H9 (cell line): ENCODE measurements around the gene DPH7. TPM values are rescaled to one million over a fixed set of nuclear protein-coding genes. Genes with fewer than 3 reads are reported as not detected.
"Not testable (repeated sequence)": the region's sequence is repeated elsewhere in the genome, so short reads cannot be mapped to it uniquely, and the experiment has no call there.

Source experiments
- DNase-seq: peaks from one replicate; pipeline ENCODE4 v3.0.0-alpha.2; 2017
- H2AFZ ChIP-seq: one replicate; pipeline ENCODE4 v1.6.1; 2013; ENCODE audit warnings: mild to moderate bottlenecking, low read length, control low read depth, moderate library complexity
- H2AK5ac ChIP-seq: 2 replicates; pipeline ENCODE4 v1.6.1; 2013; ENCODE audit warnings: low read length, control low read depth, mixed read lengths; ENCODE audit not compliant: insufficient read length
- H2BK120ac ChIP-seq: one replicate; pipeline ENCODE4 v1.6.1; 2013; ENCODE audit warnings: low read depth, mild to moderate bottlenecking, low read length, control low read depth, inconsistent platforms; ENCODE audit not compliant: poor library complexity, severe bottlenecking
- H2BK12ac ChIP-seq: 2 replicates; pipeline ENCODE4 v1.6.1; 2013; ENCODE audit warnings: low read length, control low read depth, mixed read lengths, low read depth; ENCODE audit not compliant: insufficient read length
- H2BK15ac ChIP-seq: 2 replicates; pipeline ENCODE4 v1.6.1; 2013; ENCODE audit warnings: low read depth, low read length, control low read depth
- H2BK20ac ChIP-seq: one replicate; pipeline ENCODE4 v1.6.1; 2013; ENCODE audit warnings: low read depth, mild to moderate bottlenecking, low read length, control low read depth, inconsistent platforms; ENCODE audit not compliant: poor library complexity, severe bottlenecking
- H2BK5ac ChIP-seq: 2 replicates; pipeline ENCODE4 v1.6.1; 2013; ENCODE audit warnings: low read length, control low read depth, mixed read lengths; ENCODE audit not compliant: insufficient read length
- H3K14ac ChIP-seq: 2 replicates; pipeline ENCODE4 v1.6.1; 2013; ENCODE audit warnings: low read length, control low read depth; ENCODE audit not compliant: insufficient read depth
- H3K18ac ChIP-seq: 2 replicates; pipeline ENCODE4 v1.6.1; 2013; ENCODE audit warnings: low read depth, mild to moderate bottlenecking, mixed read lengths, low read length, control low read depth; ENCODE audit not compliant: insufficient read length
- H3K23ac ChIP-seq: 2 replicates; pipeline ENCODE4 v1.6.1; 2013; ENCODE audit warnings: low read length, control low read depth, mixed read lengths, low read depth; ENCODE audit not compliant: insufficient read length
- H3K23me2 ChIP-seq: 2 replicates; pipeline ENCODE4 v1.6.1; 2013; ENCODE audit warnings: low read depth, mild to moderate bottlenecking, mixed read lengths, low read length, control low read depth; ENCODE audit not compliant: insufficient read length, poor library complexity, severe bottlenecking
- H3K27ac ChIP-seq: 2 replicates; pipeline ENCODE4 v1.5.1; 2013; ENCODE audit warnings: low read length, control low read depth, mixed read lengths, low read depth; ENCODE audit not compliant: insufficient read length
- H3K27me3 ChIP-seq: 2 replicates; pipeline ENCODE4 v1.6.1; 2013; ENCODE audit warnings: low read length, control low read depth, inconsistent platforms; ENCODE audit not compliant: insufficient read depth
- H3K4ac ChIP-seq: 2 replicates; pipeline ENCODE4 v1.6.1; 2013; ENCODE audit warnings: low read depth, mild to moderate bottlenecking, control low read depth, inconsistent platforms, low read length, moderate library complexity
- H3K4me1 ChIP-seq: 2 replicates; pipeline ENCODE4 v1.6.1; 2013; ENCODE audit warnings: low read length, control low read depth, inconsistent platforms; ENCODE audit not compliant: insufficient read depth
- H3K4me2 ChIP-seq: 2 replicates; pipeline ENCODE4 v1.6.1; 2013; ENCODE audit warnings: low read length, control low read depth, mixed read lengths; ENCODE audit not compliant: insufficient read length, insufficient read depth
- H3K56ac ChIP-seq: 2 replicates; pipeline ENCODE4 v1.6.1; 2013; ENCODE audit warnings: low read depth, mild to moderate bottlenecking, mixed read lengths, low read length, control low read depth; ENCODE audit not compliant: insufficient read length
- H3K79me1 ChIP-seq: 2 replicates; pipeline ENCODE4 v1.6.1; 2013; ENCODE audit warnings: low read depth, mild to moderate bottlenecking, moderate library complexity, low read length, control low read depth, inconsistent platforms; ENCODE audit not compliant: insufficient read depth, poor library complexity, severe bottlenecking
- H3K79me2 ChIP-seq: 2 replicates; pipeline ENCODE4 v1.6.1; 2013; ENCODE audit warnings: low read length, control low read depth, inconsistent platforms; ENCODE audit not compliant: insufficient read depth
- H3K9ac ChIP-seq: 2 replicates; pipeline ENCODE4 v1.6.1; 2013; ENCODE audit warnings: low read length, control low read depth, mixed read lengths; ENCODE audit not compliant: insufficient read length; ENCODE audit errors: extremely low read depth
- H3K9me3 ChIP-seq: one replicate; pipeline ENCODE4 v1.6.1; 2013; ENCODE audit warnings: low read depth, low read length, inconsistent platforms; ENCODE audit not compliant: control insufficient read depth
- H3T11ph ChIP-seq: one replicate; pipeline ENCODE4 v1.6.1; 2013; ENCODE audit warnings: mild to moderate bottlenecking, low read length, control low read depth, inconsistent platforms
- H4K20me1 ChIP-seq: one replicate; pipeline ENCODE4 v1.6.1; 2013; ENCODE audit not compliant: control insufficient read depth, insufficient read length, insufficient read depth
- H4K5ac ChIP-seq: 2 replicates; pipeline ENCODE4 v1.6.1; 2013; ENCODE audit warnings: low read depth, mild to moderate bottlenecking, mixed read lengths, low read length, control low read depth; ENCODE audit not compliant: insufficient read length
- H4K8ac ChIP-seq: replicated peaks from 2 replicates; pipeline ENCODE4 v1.6.1; 2013; ENCODE audit warnings: low read length, control low read depth, mixed read lengths, low read depth; ENCODE audit not compliant: insufficient read length
- H4K91ac ChIP-seq: 2 replicates; pipeline ENCODE4 v1.6.1; 2013; ENCODE audit warnings: low read depth, mild to moderate bottlenecking, moderate library complexity, mixed read lengths, low read length, control low read depth; ENCODE audit not compliant: insufficient read length
- H3K27ac Mint-ChIP-seq, 3 experiments: 2 replicates in 2 of 3; 3 replicates in 1 of 3; pipeline ENCODE4 v1.8.0; 2020 to 2021; ENCODE audit warnings: mixed read lengths in 3 of 3, mild to moderate bottlenecking in 1 of 3, moderate library complexity in 1 of 3
- H3K27me3 Mint-ChIP-seq: 2 replicates; pipeline ENCODE4 v1.8.0; 2021; ENCODE audit warnings: low read depth, mild to moderate bottlenecking, moderate library complexity, mixed read lengths
- H3K36me3 Mint-ChIP-seq, 3 experiments: 2 replicates in 2 of 3; 3 replicates in 1 of 3; pipeline ENCODE4 v1.8.0; 2020 to 2021; ENCODE audit warnings: low read depth in 3 of 3, mixed read lengths in 3 of 3; ENCODE audit not compliant: insufficient read depth in 1 of 3
- H3K4me1 Mint-ChIP-seq, 2 experiments: 2 replicates each; pipeline ENCODE4 v1.8.0; 2020; ENCODE audit warnings: mixed read lengths in 2 of 2
- H3K4me3 Mint-ChIP-seq, 2 experiments: 2 replicates in 1 of 2; 3 replicates in 1 of 2; pipeline ENCODE4 v1.8.0; 2020 to 2021; ENCODE audit warnings: mild to moderate bottlenecking in 2 of 2, mixed read lengths in 2 of 2, moderate library complexity in 1 of 2
- H3K9me3 Mint-ChIP-seq, 2 experiments: 2 replicates in 1 of 2; 3 replicates in 1 of 2; pipeline ENCODE4 v1.8.0; 2020; ENCODE audit warnings: mild to moderate bottlenecking in 2 of 2, mixed read lengths in 2 of 2, moderate library complexity in 1 of 2
- WGBS: extraction: QIAGEN DNeasy Blood & Tissue Kit; methylation state at CpG from one replicate; pipeline ENCODE4 v1.1.7; 2013; ENCODE audit warnings: missing lambda C conversion rate, low lambda C conversion rate, mixed read lengths; ENCODE audit not compliant: insufficient read length; ENCODE audit errors: extremely low coverage; 5-methylcytosine and 5-hydroxymethylcytosine counted together
- total RNA-seq: library from RNA; stranded (reverse); gene quantifications from 2 replicates; pipeline ENCODE4 v1.2.1, GENCODE V29; 2021
- TF ChIP-seq, protein P1 (sequence below): fragments of 200-600 bp; sonication (generic); conservative IDR thresholded peaks from 3 replicates; pipeline ENCODE4 v1.8.0; 2021; ENCODE audit warnings: antibody characterized with exemption, mild to moderate bottlenecking

DPH7 gene
- total RNA-seq, 1 experiment from 2014 or later = 51.3 TPM

DNA sequence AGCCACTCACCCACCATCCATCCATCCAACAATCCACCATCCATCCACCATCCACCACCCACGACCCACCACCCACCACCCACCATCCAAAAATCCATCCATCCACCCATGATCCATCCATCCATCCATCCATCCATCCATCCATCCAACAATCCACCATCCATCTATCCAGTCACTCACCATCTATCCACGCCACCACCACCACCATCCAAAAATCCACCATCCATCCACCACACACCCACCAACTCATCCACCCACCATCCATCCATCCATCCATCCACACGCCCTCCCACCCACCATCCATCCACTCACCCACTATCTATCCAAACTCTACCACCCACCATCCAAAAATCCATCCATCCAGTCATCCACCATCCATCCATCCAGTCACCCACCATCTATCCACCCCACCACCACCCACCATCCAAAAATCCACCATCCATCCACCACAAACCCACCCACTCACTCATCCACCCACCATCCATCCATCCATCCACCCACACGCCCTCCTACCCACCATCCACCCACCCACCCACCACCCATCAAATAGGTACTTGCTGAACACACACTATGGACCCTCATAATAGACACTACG, 9.0 kb downstream of the DPH7 start:
- Histone ChIP-seq H3T11ph (no peak overlapping the region), H3K4me1 (no peaks in the 10 kb centered on the region), H3K79me1 (peaks cover 6% of the 10 kb centered on the region), H4K20me1 (no peaks in the 10 kb centered on the region), H3K9ac (no peak overlapping the region), H3K23me2 (no peaks in the 10 kb centered on the region), H4K91ac (no peak overlapping the region), H2BK15ac (no peak overlapping the region), H3K4ac (no peak overlapping the region), H3K27me3 (no peaks in the 10 kb centered on the region), H4K8ac (no peak overlapping the region), H3K14ac (no peak overlapping the region), H3K56ac (no peak overlapping the region), H3K18ac (no peak overlapping the region), H2AK5ac (no peak overlapping the region), H3K9me3 (no peaks in the 10 kb centered on the region), H2BK120ac (no peak overlapping the region), H3K23ac (no peak overlapping the region), H4K5ac (no peak overlapping the region), H2BK5ac (no peak overlapping the region), H2BK12ac (no peak overlapping the region), H3K79me2 (no peaks in the 10 kb centered on the region; the same call in 1 of the 2 replicates), H2AFZ (no peak overlapping the region), H3K27ac (no peak overlapping the region), H2BK20ac (no peak overlapping the region), H3K4me2 (no peak overlapping the region)
- Mint-ChIP-seq H3K9me3 (no peaks in the 10 kb centered on the region), H3K36me3 (peaks cover 33 to 43% (median 40%) of the 10 kb centered on the region in 3 experiments), H3K27me3 (no peaks in the 10 kb centered on the region), H3K27ac (peak overlapping the region in 1 of 3 experiments; percentile 19; a peak in 1 of 7 replicates), H3K4me3 (no peak overlapping the region; a peak in 1 of 5 replicates), H3K4me1 (no peaks in the 10 kb centered on the region)
- WGBS = 100% methylated on average over 1 of the region's 5 CpGs
- DNase-seq = no peak
- TF ChIP-seq, protein P1, sequence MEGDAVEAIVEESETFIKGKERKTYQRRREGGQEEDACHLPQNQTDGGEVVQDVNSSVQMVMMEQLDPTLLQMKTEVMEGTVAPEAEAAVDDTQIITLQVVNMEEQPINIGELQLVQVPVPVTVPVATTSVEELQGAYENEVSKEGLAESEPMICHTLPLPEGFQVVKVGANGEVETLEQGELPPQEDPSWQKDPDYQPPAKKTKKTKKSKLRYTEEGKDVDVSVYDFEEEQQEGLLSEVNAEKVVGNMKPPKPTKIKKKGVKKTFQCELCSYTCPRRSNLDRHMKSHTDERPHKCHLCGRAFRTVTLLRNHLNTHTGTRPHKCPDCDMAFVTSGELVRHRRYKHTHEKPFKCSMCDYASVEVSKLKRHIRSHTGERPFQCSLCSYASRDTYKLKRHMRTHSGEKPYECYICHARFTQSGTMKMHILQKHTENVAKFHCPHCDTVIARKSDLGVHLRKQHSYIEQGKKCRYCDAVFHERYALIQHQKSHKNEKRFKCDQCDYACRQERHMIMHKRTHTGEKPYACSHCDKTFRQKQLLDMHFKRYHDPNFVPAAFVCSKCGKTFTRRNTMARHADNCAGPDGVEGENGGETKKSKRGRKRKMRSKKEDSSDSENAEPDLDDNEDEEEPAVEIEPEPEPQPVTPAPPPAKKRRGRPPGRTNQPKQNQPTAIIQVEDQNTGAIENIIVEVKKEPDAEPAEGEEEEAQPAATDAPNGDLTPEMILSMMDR = no peak

DNA sequence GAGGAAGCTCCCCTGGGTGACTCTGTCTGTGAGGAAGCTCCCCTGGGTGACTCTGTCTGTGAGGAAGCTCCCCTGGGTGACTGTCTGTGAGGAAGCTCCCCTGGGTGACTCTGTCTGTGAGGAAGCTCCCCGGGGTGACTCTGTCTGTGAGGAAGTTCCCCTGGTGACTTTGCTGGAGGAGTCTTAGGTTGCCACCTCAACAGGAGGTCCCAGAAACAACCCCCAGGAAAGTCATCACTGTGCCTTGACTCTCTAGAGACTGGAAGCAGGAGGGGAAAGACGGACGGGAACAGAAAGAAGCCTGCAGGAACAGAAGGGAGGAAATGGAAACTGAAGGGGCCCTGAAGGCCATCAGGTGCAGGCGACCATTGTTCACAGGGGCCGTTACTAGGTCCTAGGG, 10.3 kb downstream of the DPH7 start:
- H4K20me1 ChIP-seq, H4K91ac ChIP-seq, H3K56ac ChIP-seq, H3T11ph ChIP-seq, H3K9me3 Mint-ChIP-seq, H4K5ac ChIP-seq, H3K27ac Mint-ChIP-seq, H2AFZ ChIP-seq, H3K4me3 Mint-ChIP-seq, H3K4me1 Mint-ChIP-seq, H3K79me1 ChIP-seq, H3K18ac ChIP-seq, DNase-seq, H3K27me3 ChIP-seq, H3K9me3 ChIP-seq, H3K4ac ChIP-seq, H2BK12ac ChIP-seq, H2BK15ac ChIP-seq, H3K4me1 ChIP-seq, H3K4me2 ChIP-seq, H2BK20ac ChIP-seq, H3K23me2 ChIP-seq, H4K8ac ChIP-seq, H3K14ac ChIP-seq, H2AK5ac ChIP-seq, H3K27ac ChIP-seq, H3K27me3 Mint-ChIP-seq, H3K79me2 ChIP-seq, H3K23ac ChIP-seq, H2BK120ac ChIP-seq, H3K9ac ChIP-seq, H2BK5ac ChIP-seq: not testable (repeated sequence)
- WGBS = no CpG with 5 or more reads among the region's 5 CpGs
- H3K36me3 Mint-ChIP-seq = peaks cover 35 to 46% (median 43%) of the 10 kb centered on the region in 3 experiments
